Measurements from ENCODE around the gene ING4. TPM values are rescaled to one million over a fixed set of nuclear protein-coding genes. Genes with fewer than 3 reads are reported as not detected.

Gene ING4
- total RNA-seq, 1 donor from 2014 or later, result 41.3 TPM

DNA sequence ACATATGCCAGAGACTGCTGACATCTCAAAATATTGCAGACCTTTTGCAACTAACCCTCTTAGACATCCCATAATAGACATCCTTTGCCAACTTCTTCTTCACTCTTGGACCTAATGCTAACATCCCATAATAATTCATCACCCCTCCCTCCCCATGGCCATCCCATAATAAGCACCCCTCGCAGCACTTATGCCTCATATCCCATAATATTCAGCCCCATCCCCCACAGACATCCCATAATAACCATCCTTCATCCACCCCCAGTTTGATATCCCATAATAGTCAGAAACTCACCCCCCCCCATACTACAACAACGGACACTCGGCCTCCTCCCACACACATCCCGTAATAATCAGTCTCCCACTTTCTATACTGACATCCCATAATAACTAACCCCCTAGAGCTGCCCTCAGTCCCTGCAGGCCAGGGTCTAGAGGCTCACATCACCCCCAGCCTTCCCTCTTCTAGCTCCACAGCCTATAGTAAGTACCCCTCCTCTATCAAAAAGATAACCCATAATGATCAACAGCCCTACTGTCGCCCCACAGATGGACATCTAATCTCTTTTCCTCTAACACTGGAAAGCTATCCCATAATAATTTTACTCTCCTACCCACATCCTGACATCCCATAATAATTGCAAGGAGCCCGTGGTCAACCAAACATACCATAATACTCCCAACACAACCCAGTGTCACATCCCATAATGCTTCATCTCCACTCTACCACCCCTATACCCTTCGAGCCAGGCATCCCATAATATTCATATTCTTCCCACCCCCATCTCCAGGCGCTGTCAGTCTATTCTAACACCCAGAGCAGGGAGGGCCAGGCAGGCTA is 54.9 kb downstream of the ING4 start:
- intact Hi-C loops (cut with DNase I), result no loop called here
- Histone ChIP-seq H3K27ac (peak overlapping the region; percentile 73), H3K27me3 (ENCODE audit: low read depth) (no peaks in the 10 kb centered on the region), H3K9me3 (no peaks in the 10 kb centered on the region), H3K36me3 (no peaks in the 10 kb centered on the region), H3K4me1 (peaks cover 45% of the 10 kb centered on the region), H3K4me3 (no peak overlapping the region)
- no peak for TF ChIP-seq CTCF (IDR thresholded peaks at IDR 0.05)
- ATAC-seq (peak; percentile 28 to 40), DNase-seq (peak; percentile 75)

DNA sequence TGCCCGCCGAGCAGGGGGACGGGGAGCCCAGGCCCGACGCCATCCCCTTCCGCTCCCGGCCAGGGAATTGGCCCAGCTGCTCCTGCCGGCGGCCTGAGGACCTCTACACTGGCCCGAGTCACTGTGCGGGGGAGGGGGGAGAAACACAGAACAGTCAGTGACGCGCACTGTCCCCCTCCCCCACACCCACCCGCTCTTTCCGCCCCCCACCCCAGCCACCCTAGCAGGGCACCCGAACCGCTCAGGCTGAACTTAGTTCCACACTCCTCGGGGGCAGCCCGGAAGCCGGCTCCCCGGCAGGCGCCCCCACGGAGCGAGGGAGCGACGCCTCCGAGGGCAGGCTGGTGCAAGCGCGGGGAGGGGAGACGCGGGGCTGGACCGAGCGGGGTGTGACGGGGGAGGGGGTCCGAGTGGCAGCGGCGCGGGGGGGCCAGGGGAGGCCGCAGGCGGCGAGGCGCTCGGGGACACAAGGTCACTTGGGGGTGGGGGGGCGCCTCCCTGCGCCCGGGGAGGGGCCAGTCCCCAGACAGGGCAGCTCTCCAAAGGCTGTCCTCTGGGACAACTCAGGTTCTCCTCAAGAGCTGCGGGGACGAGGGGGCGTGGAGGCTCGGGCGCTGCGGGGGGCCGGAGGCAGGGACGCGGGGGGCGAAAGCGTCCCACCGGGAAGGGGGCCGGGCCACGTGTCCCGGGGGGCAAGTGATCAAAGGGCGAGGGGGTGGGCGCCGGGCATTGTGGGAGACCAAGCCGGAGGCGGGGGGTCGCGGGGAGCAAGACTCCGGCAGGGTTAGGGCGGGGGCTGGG is 56.4 kb downstream of the ING4 start:
- DNase-seq, result peak; percentile 82
- peaks cover 37% of the 10 kb centered on the region for H3K4me1 ChIP-seq
- H3K27ac ChIP-seq, result peak overlapping the region; percentile 96
- intact Hi-C loops (cut with DNase I), result no loop called here
- no peaks in the 10 kb centered on the region for H3K9me3 ChIP-seq
- H3K27me3 ChIP-seq (ENCODE audit: low read depth), result no peaks in the 10 kb centered on the region
- no peak for TF ChIP-seq CTCF (IDR thresholded peaks at IDR 0.05)
- H3K36me3 ChIP-seq, result peaks cover 14% of the 10 kb centered on the region
- ATAC-seq, result peak; percentile 62 to 65
- peak overlapping the region; percentile 90 for H3K4me3 ChIP-seq

DNA sequence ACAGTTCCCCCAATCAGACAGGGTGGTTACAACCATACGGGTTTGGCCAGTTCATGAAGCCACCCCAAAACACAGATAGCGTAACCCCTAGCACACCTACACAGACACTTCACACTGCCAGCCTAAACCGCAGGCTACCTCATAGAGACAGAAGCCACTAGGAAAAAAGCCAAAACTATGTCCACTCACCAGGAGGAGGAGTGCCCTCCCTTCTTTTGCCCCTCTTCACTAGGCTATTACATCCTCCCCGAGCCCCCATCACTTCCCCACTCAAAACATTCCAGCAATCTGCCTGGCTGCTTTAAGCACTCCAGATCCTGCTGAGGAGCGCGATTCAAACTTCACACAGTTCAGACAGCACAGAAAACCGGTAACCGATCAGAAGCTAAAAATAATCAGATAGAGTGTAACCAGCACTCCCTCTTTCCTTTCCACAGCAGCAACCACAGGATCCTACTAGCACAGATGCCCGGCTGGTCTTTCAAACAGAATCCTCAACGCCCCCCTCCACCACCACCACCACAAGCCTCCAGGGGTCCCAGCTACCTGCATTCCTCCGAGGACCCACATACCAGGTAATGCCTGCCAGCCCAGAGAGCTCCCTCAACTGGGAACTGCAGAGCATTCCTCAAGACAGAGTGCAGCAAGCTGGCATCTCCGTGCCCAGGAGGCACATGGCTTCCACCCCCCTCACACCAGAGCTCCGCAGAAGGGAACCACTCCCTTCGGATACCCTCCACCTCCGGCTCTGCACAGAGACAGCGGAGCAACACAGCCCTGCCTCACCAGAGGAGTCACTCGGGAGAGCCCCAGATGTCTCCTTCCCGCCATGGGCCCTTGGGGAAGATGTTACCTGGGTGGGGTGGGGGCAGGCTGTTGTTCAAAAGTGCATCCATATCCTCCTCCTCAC is 57.2 kb downstream of the ING4 start:
- no peaks in the 10 kb centered on the region for H3K27me3 ChIP-seq (ENCODE audit: low read depth)
- DNase-seq (no peak), ATAC-seq (peak; percentile 0 to 2)
- peak overlapping the region; percentile 90 for H3K4me3 ChIP-seq
- peaks cover 23% of the 10 kb centered on the region for H3K36me3 ChIP-seq
- H3K27ac ChIP-seq, result peak overlapping the region; percentile 96
- intact Hi-C loops (cut with DNase I), result no loop called here
- no peaks in the 10 kb centered on the region for H3K9me3 ChIP-seq
- TF ChIP-seq CTCF (IDR thresholded peaks at IDR 0.05), result no peak
- H3K4me1 ChIP-seq, result peaks cover 36% of the 10 kb centered on the region

DNA sequence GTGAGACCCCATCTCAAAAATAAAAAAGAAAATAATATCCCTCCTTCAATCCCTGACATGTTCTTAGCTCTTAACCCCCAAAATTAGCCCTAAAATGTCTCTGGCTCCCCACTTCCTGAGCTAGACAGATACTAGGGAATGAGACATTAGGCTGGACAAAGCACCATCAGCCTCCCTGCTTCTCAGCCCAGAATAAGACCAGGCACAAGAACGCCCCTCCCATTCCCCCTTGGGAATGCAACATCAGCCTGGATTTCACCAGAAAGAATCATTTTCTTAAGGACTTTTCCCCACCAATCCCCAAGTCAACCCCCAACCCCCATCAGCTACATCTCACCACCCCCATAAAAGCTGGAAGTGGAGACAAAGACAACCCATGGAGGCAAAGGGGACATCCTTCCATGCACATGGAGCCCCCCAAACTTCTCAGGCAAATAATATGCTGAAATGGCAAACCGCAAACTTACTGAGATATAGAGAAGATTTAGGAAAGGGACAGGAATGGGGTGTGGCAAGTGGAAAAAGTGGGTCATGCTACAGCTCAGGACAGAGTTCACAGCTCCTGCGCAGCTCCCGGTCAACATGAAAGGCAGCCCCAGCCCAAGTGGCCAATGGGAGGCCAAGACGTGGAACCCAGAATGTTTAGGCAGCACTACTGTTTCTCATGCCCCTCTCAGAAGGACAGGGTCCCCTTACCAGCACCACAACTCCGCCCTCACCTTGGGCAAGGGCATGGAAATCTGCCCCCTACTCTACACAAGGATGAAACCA is 58.5 kb downstream of the ING4 start:
- ATAC-seq, result no peak
- Histone ChIP-seq H3K9me3 (no peaks in the 10 kb centered on the region), H3K4me1 (peaks cover 40% of the 10 kb centered on the region), H3K4me3 (peak overlapping the region; percentile 90), H3K36me3 (peaks cover 35% of the 10 kb centered on the region), H3K27ac (peak overlapping the region; percentile 96), H3K27me3 (ENCODE audit: low read depth) (no peaks in the 10 kb centered on the region)
- intact Hi-C loops (cut with DNase I), result no loop called here
- TF ChIP-seq CTCF (IDR thresholded peaks at IDR 0.05), result no peak
- no peak for DNase-seq

Data from lower lobe of right lung (tissue), 2 donors.